Effector memory CD4-positive, alpha-beta T cell (primary cell): ENCODE results near the gene FAM3A.
A peak's percentile ranks its signal among the peaks of the same experiment; 100 is the strongest.
"Not testable (repeated sequence)": the region's sequence is repeated elsewhere in the genome, so short reads cannot be mapped to it uniquely, and the experiment has no call there.

Experiments used
- DNase-seq, 3 donors: peaks; one replicate each; pipeline ENCODE4 v3.0.0-alpha.2; 2020
- H3K27ac ChIP-seq: 2 replicates; pipeline ENCODE4 v1.7.0; 2013; ENCODE audit warnings: mild to moderate bottlenecking, low read length, moderate library complexity; ENCODE audit not compliant: insufficient read depth, poor library complexity, severe bottlenecking
- H3K27me3 ChIP-seq: replicated peaks from 2 replicates; pipeline ENCODE4 v1.7.0; 2013; ENCODE audit warnings: mild to moderate bottlenecking, low read length; ENCODE audit not compliant: insufficient read depth, control insufficient read depth, poor library complexity, severe bottlenecking
- H3K36me3 ChIP-seq: 2 replicates; pipeline ENCODE4 v1.7.0; 2013; ENCODE audit warnings: mild to moderate bottlenecking, low read length, moderate library complexity; ENCODE audit not compliant: control insufficient read depth, insufficient read depth
- H3K4me1 ChIP-seq: 2 replicates; pipeline ENCODE4 v1.7.0; 2013; ENCODE audit warnings: low read length, mild to moderate bottlenecking; ENCODE audit not compliant: control insufficient read depth, insufficient read depth, poor library complexity, severe bottlenecking
- H3K4me3 ChIP-seq: 2 replicates; pipeline ENCODE4 v1.7.0; 2013; ENCODE audit warnings: low read length, low read depth, mild to moderate bottlenecking; ENCODE audit not compliant: insufficient read depth, poor library complexity, severe bottlenecking
- H3K9me3 ChIP-seq: 2 replicates; pipeline ENCODE4 v1.7.0; 2013; ENCODE audit warnings: mild to moderate bottlenecking, low read length, moderate library complexity; ENCODE audit not compliant: control insufficient read depth

Gene FAM3A

DNA sequence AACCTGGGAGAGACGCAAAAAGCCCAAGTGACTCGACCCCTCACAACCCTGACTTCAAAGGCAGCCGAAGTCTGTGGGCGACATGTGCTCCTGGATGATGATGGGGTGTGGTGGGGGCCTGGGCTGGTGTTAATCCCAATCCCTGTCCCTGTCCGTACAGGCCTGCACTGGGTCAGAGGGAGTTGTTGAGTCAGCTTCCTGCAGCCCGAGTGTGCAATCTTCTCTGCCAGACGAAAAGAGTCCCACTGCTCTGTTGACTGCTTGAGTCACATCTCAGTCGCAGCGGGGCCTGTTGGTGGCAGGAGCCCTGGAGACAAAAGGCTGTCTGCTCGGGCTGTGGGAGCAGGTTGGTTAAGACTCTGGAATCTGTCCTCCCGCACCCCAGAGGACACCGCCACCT, 10.3 kb downstream of the FAM3A start:
- Histone ChIP-seq H3K9me3 (no peaks in the 10 kb centered on the region), H3K36me3 (no peaks in the 10 kb centered on the region), H3K4me1 (no peaks in the 10 kb centered on the region), H3K27me3 (no peaks in the 10 kb centered on the region), H3K4me3 (no peak overlapping the region), H3K27ac (no peak overlapping the region)
- no peak for DNase-seq

DNA sequence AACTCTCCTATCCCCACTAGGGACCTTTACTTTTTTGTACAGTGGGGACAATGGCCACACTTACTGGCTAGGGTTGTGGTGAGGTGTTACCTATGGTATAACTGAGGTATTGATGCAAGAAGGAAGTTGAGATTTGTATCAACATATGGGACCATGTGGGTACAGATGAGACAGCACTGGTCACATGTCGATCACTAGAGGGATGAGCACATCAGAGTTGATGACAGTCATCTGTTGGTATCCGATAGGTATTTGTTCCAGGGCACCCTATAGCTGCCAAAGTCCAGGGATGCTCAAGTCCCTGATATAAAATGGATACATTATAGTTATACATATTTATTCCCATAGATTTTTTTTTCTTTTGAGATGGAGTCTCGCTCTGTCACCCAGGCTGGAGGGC, 13.0 kb downstream of the FAM3A start:
- DNase-seq, result no peak
- H3K27ac ChIP-seq, result no peak overlapping the region
- no peaks in the 10 kb centered on the region for H3K4me1 ChIP-seq
- no peaks in the 10 kb centered on the region for H3K9me3 ChIP-seq
- H3K36me3 ChIP-seq, result no peaks in the 10 kb centered on the region
- no peak overlapping the region for H3K4me3 ChIP-seq
- H3K27me3 ChIP-seq, result no peaks in the 10 kb centered on the region

DNA sequence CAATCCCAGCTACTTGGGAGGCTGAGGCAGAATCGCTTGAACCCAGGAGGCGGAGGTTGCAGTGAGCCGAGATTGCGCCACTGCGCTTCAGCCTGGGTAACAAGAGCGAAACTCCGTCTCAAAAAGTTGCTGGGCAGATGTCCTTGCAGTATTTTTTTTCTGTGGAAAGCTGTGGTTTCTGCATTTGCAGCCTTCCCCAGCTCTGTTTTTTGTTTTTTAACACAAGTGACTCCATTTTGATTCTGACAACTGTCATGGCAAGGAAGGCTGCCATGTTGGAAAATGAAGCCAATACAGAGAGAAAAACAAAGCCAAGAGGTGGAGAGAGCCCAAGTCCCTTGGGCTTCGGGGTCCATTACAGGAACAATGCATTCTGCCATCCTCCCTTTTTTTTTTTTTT, 13.9 kb downstream of the FAM3A start:
- H3K4me3 ChIP-seq, result no peak overlapping the region
- H3K36me3 ChIP-seq, result no peaks in the 10 kb centered on the region
- H3K4me1 ChIP-seq, result no peaks in the 10 kb centered on the region
- DNase-seq, result no peak
- H3K27ac ChIP-seq, result no peak overlapping the region
- no peaks in the 10 kb centered on the region for H3K27me3 ChIP-seq
- no peaks in the 10 kb centered on the region for H3K9me3 ChIP-seq

DNA sequence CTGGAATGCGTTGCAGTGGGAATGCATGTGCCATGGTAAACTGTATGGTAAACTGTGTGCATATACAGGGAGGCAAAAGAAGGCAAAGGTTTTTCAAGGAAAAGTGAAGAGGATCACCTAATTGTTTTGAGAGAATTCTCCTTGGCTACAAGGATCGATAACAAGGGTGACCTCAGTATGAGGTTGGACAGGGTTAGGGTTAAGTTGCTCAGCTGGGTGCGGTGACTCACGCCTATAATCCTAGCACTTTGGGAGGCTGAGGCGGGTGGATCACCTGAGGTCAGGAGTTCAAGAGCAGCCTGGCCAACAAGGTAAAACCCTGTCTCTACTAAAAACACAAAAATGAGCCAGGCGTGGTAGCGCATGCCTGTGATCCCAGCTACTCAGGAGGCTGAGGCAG, 14.6 kb downstream of the FAM3A start:
- H3K4me3 ChIP-seq, DNase-seq, H3K4me1 ChIP-seq, H3K27ac ChIP-seq, H3K36me3 ChIP-seq, H3K9me3 ChIP-seq, H3K27me3 ChIP-seq: not testable (repeated sequence)

DNA sequence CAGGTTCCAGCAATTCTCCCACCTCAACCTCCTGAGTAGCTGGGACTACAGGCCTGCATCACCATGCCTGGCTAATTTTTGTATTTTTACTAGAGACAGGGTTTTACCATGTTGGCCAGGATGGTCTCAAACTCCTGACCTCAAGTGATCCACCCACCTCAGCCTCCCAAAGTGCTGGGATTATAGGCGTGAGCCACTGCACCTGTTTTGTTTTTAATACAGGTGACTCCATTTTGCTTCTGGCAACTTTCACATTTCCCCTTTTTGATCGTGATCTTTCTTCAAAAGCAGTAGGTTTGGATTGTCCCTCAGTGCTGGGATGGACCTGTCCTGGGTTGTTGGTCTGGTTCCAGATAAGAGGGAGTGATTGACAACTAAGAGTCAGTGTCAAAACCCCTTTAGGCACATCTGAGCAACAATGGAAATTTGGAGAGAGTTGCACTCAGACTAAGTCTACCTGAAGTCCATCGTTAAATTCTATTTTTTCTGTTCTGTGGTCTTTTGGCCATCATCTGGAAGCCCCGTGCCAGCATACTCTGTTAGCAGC, 19.4 kb downstream of the FAM3A start:
- H3K9me3 ChIP-seq, H3K4me1 ChIP-seq, H3K4me3 ChIP-seq, DNase-seq, H3K36me3 ChIP-seq, H3K27ac ChIP-seq, H3K27me3 ChIP-seq: not testable (repeated sequence)

DNA sequence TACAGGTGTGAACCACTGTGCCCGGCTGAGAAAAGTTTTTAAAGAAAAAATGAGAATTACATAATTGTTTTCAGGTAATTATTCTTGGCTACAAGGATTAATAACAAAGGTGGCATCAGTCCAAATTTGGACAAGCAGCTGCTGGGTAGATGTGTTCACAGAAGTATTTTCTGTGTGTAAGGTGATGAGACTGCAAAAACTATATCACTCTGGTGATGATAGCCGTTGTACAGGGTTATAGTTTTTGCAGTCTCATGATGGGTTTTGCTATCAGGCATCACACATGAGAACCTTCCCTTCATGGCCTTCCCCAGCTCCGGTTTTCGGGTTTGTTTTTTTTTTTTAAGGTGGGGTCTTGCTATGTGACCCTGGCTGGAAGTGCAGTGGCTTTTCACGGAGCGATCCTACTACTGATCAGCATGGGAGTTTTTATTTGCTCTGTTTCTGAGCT, 20.5 kb downstream of the FAM3A start:
- Histone ChIP-seq H3K36me3 (no peaks in the 10 kb centered on the region), H3K27ac (no peak overlapping the region), H3K9me3 (no peaks in the 10 kb centered on the region), H3K4me3 (no peak overlapping the region), H3K4me1 (no peaks in the 10 kb centered on the region), H3K27me3 (no peaks in the 10 kb centered on the region)
- DNase-seq, result no peak

DNA sequence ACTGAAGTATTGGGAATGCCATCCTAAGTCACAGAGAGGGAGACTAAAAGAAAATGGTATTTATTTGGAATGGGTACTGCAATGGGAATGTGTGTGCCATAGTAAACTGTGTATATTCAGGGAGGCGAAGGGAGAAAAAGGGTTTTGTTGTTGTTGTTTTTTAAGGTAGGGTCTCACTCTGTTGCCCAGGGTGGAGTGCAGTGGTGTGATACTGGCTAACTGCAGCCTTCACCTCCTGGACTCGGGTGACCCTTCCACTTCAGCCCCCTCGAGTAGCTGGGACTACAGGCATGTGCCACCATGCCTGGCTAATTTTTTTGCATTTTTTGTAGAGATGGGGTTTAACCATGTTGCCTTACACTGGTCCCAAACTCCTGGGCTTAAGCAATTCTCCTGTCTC, 21.3 kb downstream of the FAM3A start:
- Histone ChIP-seq H3K4me1 (no peaks in the 10 kb centered on the region), H3K27me3 (no peaks in the 10 kb centered on the region), H3K4me3 (no peak overlapping the region), H3K27ac (no peak overlapping the region), H3K9me3 (no peaks in the 10 kb centered on the region), H3K36me3 (no peaks in the 10 kb centered on the region)
- no peak for DNase-seq

DNA sequence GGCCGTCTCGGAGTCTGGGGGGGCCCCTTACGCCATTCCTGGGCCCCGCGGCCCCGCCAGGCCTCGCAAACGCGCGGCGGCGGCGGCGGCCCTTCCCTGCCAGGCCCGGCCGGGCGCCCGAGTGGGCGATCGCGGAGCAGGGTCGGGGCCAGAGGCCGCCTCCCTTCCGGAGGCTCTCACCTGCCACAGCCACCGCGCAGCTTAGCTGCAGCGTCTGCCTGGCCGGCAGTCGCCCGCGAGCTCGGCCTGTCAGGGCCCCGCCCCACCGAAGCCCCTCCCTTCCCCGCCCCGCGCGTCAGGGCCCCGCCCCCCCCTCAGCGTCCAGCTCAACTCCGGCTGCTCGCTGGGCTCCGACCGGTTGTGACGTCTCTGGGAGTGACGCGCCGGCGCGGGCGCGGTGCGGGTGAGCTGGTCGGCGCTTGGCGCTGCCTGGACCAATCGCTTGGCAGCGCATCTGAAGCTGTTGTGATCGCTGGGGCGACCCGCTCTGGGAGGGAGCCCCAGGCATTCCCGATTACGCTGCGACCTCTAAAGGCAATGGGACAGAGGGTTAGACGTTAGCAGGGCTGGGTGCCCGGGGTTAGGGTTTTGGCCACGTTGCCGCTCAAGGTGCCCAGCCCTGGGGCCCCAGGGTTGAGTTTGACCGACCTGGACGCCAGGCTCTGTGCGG, 25.5 kb downstream of the FAM3A start, which contains the start of gene SLC10A3:
TSS of gene SLC10A3 (minus strand) at position 216 of the 670 bp plus-strand sequence. CDS start 1,689 bp downstream, outside the sequence.
- H3K4me1 ChIP-seq, result peaks cover 5% of the 10 kb centered on the region
- H3K4me3 ChIP-seq, result peak within 1 kb of the TSS; percentile 53
- H3K27me3 ChIP-seq, result no peaks in the 10 kb centered on the region
- H3K36me3 ChIP-seq, result no peaks in the 10 kb centered on the region
- DNase-seq, result peak; percentile 86 to 87 (median 87)
- no peaks in the 10 kb centered on the region for H3K9me3 ChIP-seq
- H3K27ac ChIP-seq, result peak within 1 kb of the TSS; percentile 78

DNA sequence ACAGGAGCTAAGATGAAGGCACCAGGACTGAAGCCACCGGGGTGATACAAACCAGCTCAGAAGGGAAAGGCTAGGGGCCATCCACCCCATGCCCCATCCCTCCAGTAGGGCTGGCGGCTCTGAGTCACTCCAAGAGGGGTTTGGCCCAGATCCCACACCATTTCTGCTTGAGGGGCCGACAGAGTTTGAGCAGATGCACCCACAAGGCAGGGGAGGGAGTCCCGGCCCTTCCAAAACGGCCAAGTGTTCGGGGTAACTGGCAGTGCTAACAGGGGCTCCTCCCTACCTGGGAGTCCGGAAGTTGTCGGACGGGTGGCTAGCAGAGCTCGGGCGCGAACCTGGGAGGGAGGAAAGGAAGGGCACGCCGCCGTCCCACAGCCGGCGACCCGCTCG, 26.0 kb downstream of the FAM3A start:
- Histone ChIP-seq H3K36me3 (no peaks in the 10 kb centered on the region), H3K9me3 (no peaks in the 10 kb centered on the region), H3K4me1 (peaks cover 10% of the 10 kb centered on the region), H3K27me3 (no peaks in the 10 kb centered on the region), H3K27ac (peak overlapping the region; percentile 78), H3K4me3 (peak overlapping the region; percentile 49)
- peak in 2 of 3 donors; percentile 12 to 15 for DNase-seq

DNA sequence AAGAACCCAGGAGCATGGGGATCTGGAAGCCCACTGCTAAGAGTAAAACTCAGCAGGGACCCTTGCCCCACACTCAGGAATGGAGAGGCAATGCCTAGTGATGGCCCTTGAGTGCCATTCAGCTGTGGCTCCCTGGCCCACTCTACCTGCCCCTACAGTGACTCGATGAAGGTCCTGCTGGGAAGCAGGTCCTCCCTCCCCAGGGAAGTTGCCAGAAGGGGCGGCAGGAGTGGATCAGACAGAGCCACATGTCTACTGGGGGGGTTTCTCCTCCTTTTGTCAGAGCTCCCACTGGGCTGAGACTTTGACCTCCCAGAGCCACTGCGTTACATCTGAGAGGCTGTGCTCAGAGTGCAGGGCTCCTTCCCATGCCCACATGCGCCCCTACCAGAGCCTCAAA, 26.9 kb downstream of the FAM3A start:
- Histone ChIP-seq H3K4me3 (peak overlapping the region; percentile 49), H3K36me3 (no peaks in the 10 kb centered on the region), H3K4me1 (peaks cover 10% of the 10 kb centered on the region), H3K27ac (peak overlapping the region; percentile 78), H3K27me3 (no peaks in the 10 kb centered on the region), H3K9me3 (no peaks in the 10 kb centered on the region)
- DNase-seq, result no peak
